GM23248 (cell line): Measurements from ENCODE around the gene PRTN3. TPM values are rescaled to one million over a fixed set of nuclear protein-coding genes. Genes with fewer than 3 reads are reported as not detected.
A peak's percentile ranks its signal among the peaks of the same experiment; 100 is the strongest.

Source experiments
- DNase-seq: peaks from one replicate; pipeline ENCODE4 v3.0.0-alpha.2; 2015
- H2AFZ ChIP-seq: fragments of 200-600 bp; sonication (generic); 2 replicates; pipeline ENCODE4 v1.6.1; 2016; ENCODE audit warnings: antibody characterized with exemption
- H3F3A ChIP-seq: fragments of 200-600 bp; sonication (generic); 2 replicates; pipeline ENCODE4 v1.6.1; 2016; ENCODE audit warnings: mild to moderate bottlenecking, antibody characterized with exemption, mixed run types; ENCODE audit not compliant: insufficient read depth
- H3K27ac ChIP-seq: fragments of 200-600 bp; sonication (generic); 2 replicates; pipeline ENCODE4 v1.5.1; 2016; ENCODE audit warnings: mild to moderate bottlenecking
- H3K27me3 ChIP-seq: fragments of 200-600 bp; sonication (generic); replicated peaks from 2 replicates; pipeline ENCODE4 v1.6.1; 2016; ENCODE audit warnings: mild to moderate bottlenecking; ENCODE audit not compliant: insufficient read depth
- H3K36me3 ChIP-seq: fragments of 200-600 bp; sonication (generic); 2 replicates; pipeline ENCODE4 v1.6.1; 2016; ENCODE audit warnings: low read depth, mild to moderate bottlenecking
- H3K4me1 ChIP-seq: fragments of 200-600 bp; sonication (generic); 2 replicates; pipeline ENCODE4 v1.6.1; 2016; ENCODE audit warnings: mild to moderate bottlenecking; ENCODE audit not compliant: insufficient read depth
- H3K4me2 ChIP-seq: fragments of 200-600 bp; sonication (generic); one replicate; pipeline ENCODE4 v1.6.1; 2016; ENCODE audit warnings: mild to moderate bottlenecking; ENCODE audit not compliant: unreplicated experiment
- H3K4me3 ChIP-seq: fragments of 200-600 bp; sonication (generic); 2 replicates; pipeline ENCODE4 v1.5.1; 2016; ENCODE audit warnings: mild to moderate bottlenecking
- H3K79me2 ChIP-seq: fragments of 200-600 bp; sonication (generic); 2 replicates; pipeline ENCODE4 v1.6.1; 2016; ENCODE audit warnings: mild to moderate bottlenecking; ENCODE audit not compliant: insufficient read depth
- H3K9ac ChIP-seq: fragments of 200-600 bp; sonication (generic); 2 replicates; pipeline ENCODE4 v1.6.1; 2016; ENCODE audit warnings: mild to moderate bottlenecking
- H3K9me2 ChIP-seq: fragments of 200-600 bp; sonication (generic); 2 replicates; pipeline ENCODE4 v1.6.1; 2016; ENCODE audit warnings: mixed run types, mild to moderate bottlenecking, moderate library complexity; ENCODE audit not compliant: insufficient read depth
- H3K9me3 ChIP-seq: fragments of 200-600 bp; sonication (generic); one replicate; pipeline ENCODE4 v1.6.1; 2017; ENCODE audit warnings: low read depth
- H4K20me1 ChIP-seq: fragments of 200-600 bp; sonication (generic); 2 replicates; pipeline ENCODE4 v1.6.0; 2016; ENCODE audit not compliant: insufficient read depth
- EZH2 ChIP-seq: fragments of 200-600 bp; sonication (generic); IDR thresholded peaks from 2 replicates; pipeline ENCODE4 v1.6.1; 2018; ENCODE audit warnings: antibody characterized with exemption, mild to moderate bottlenecking; ENCODE audit not compliant: insufficient read depth, poor library complexity, severe bottlenecking
- EZH2phosphoT487 ChIP-seq: fragments of 200-600 bp; sonication (generic); IDR thresholded peaks from 2 replicates; pipeline ENCODE4 v1.6.1; 2018; ENCODE audit warnings: antibody characterized with exemption, moderate library complexity, mild to moderate bottlenecking, low read depth; ENCODE audit not compliant: insufficient read depth
- WGBS, 2 experiments: methylation state at CpG; one replicate each; pipeline ENCODE4 v1.1.6; 2015 to 2017; ENCODE audit warnings: low lambda C conversion rate in 2 of 2, low coverage in 1 of 2; ENCODE audit errors: missing lambda C conversion rate in 2 of 2; 5-methylcytosine and 5-hydroxymethylcytosine counted together
- in situ Hi-C: fragments of 300-500 bp; cut with MboI; formaldehyde crosslinking; loops from 2 replicates; pipeline ENCODE4 v1.15.0; 2020
- polyA plus RNA-seq: library from polyadenylated mRNA; unstranded; fragments of >200 nt; fragmentation: Nextera tagmentation; extraction: Ambion mirVana; gene quantifications from 2 replicates; pipeline ENCODE4 v1.2.1, GENCODE V29; 2016
- total RNA-seq: library from RNA; depleted of rRNA; stranded (reverse); fragments of >200 nt; shearing (Covaris generic); gene quantifications from 2 replicates; pipeline ENCODE4 v1.2.3, GENCODE V29; 2014

The PRTN3 gene
- total and polyA plus RNA-seq, 2 experiments from 2014 or later = not detected

GRCh38 chr19:892243-892893, 51.6 kb downstream of the PRTN3 start:
- H3K9me3 ChIP-seq = no peaks in the 10 kb centered on the region
- TF ChIP-seq EZH2 = no peak
- no peak for TF ChIP-seq EZH2phosphoT487
- 2 to 5% methylated on average over 10 to 25 of the region's 27 CpGs for WGBS, 2 experiments
- H3K4me3 ChIP-seq = peak overlapping the region; percentile 94
- peaks cover 11% of the 10 kb centered on the region for H3F3A ChIP-seq
- H3K4me1 ChIP-seq = no peaks in the 10 kb centered on the region
- no peaks in the 10 kb centered on the region for H4K20me1 ChIP-seq
- H3K27ac ChIP-seq = no peak overlapping the region
- DNase-seq = peak; percentile 50
- H3K4me2 ChIP-seq = peak overlapping the region; percentile 88
- H3K36me3 ChIP-seq = no peaks in the 10 kb centered on the region
- H3K79me2 ChIP-seq = peaks cover 17% of the 10 kb centered on the region
- peak overlapping the region; percentile 90 for H3K9ac ChIP-seq
- H2AFZ ChIP-seq = peak overlapping the region; percentile 47
- in situ Hi-C loops = no loop called here
- H3K27me3 ChIP-seq = no peaks in the 10 kb centered on the region
- no peaks in the 10 kb centered on the region for H3K9me2 ChIP-seq

GRCh38 chr19:892894-893689, 52.3 kb downstream of the PRTN3 start, which contains the start of the genes MED16 and RNU6-9:
Gene MED16, minus strand, starts transcription at chr19:893187. Its CDS starts 2,056 bp downstream, at chr19:891131.
Gene RNU6-9, plus strand, starts transcription at chr19:893484.
- in situ Hi-C loops = no loop called here
- 1% methylated on average over 25 to 54 of the region's 69 CpGs for WGBS, 2 experiments
- no peaks in the 10 kb centered on the region for H3K27me3 ChIP-seq
- no peaks in the 10 kb centered on the region for H3K36me3 ChIP-seq
- peak; percentile 99 for DNase-seq
- peaks cover 17% of the 10 kb centered on the region for H3K79me2 ChIP-seq
- H3K9me3 ChIP-seq = no peaks in the 10 kb centered on the region
- peak within 1 kb of the TSS; percentile 90 for H3K27ac ChIP-seq
- peak within 1 kb of the TSS; percentile 94 for H3K4me3 ChIP-seq
- no peaks in the 10 kb centered on the region for H3K4me1 ChIP-seq
- peak within 1 kb of the TSS; percentile 90 for H3K9ac ChIP-seq
- H4K20me1 ChIP-seq = no peaks in the 10 kb centered on the region
- peak within 1 kb of the TSS; percentile 88 for H3K4me2 ChIP-seq
- no peaks in the 10 kb centered on the region for H3K9me2 ChIP-seq
- TF ChIP-seq EZH2 (no peak), EZH2phosphoT487 (no peak)
- H2AFZ ChIP-seq = peak within 1 kb of the TSS; percentile 79
- H3F3A ChIP-seq = peaks cover 11% of the 10 kb centered on the region

GRCh38 chr19:896434-896833, 55.6 kb downstream of the PRTN3 start:
- H3K4me1 ChIP-seq = no peaks in the 10 kb centered on the region
- H3K79me2 ChIP-seq = peaks cover 8% of the 10 kb centered on the region
- no peaks in the 10 kb centered on the region for H3K9me3 ChIP-seq
- no peaks in the 10 kb centered on the region for H4K20me1 ChIP-seq
- DNase-seq = no peak
- H3K36me3 ChIP-seq = no peaks in the 10 kb centered on the region
- WGBS, 2 experiments = 99 to 100% methylated on average over 9 to 10 of the region's 10 CpGs
- in situ Hi-C loops = no loop called here
- no peak overlapping the region for H3K9ac ChIP-seq
- no peaks in the 10 kb centered on the region for H3K9me2 ChIP-seq
- no peak overlapping the region for H3K4me2 ChIP-seq
- H3K4me3 ChIP-seq = no peak overlapping the region
- H3K27me3 ChIP-seq = no peaks in the 10 kb centered on the region
- TF ChIP-seq EZH2phosphoT487 = no peak
- TF ChIP-seq EZH2 = no peak
- no peak overlapping the region for H2AFZ ChIP-seq
- peaks cover 11% of the 10 kb centered on the region for H3F3A ChIP-seq
- H3K27ac ChIP-seq = no peak overlapping the region

GRCh38 chr19:896999-897398, 56.2 kb downstream of the PRTN3 start:
- no peak overlapping the region for H3K4me2 ChIP-seq
- H3K27me3 ChIP-seq = no peaks in the 10 kb centered on the region
- H3K9me2 ChIP-seq = no peaks in the 10 kb centered on the region
- TF ChIP-seq EZH2 = no peak
- TF ChIP-seq EZH2phosphoT487 = no peak
- H3F3A ChIP-seq = peaks cover 11% of the 10 kb centered on the region
- in situ Hi-C loops = no loop called here
- H3K9me3 ChIP-seq = no peaks in the 10 kb centered on the region
- H4K20me1 ChIP-seq = no peaks in the 10 kb centered on the region
- no peak overlapping the region for H3K27ac ChIP-seq
- no peak overlapping the region for H3K9ac ChIP-seq
- WGBS, 2 experiments = 90 to 92% methylated on average over 11 of the region's 11 CpGs
- no peak for DNase-seq
- no peaks in the 10 kb centered on the region for H3K36me3 ChIP-seq
- H2AFZ ChIP-seq = no peak overlapping the region
- peaks cover 10% of the 10 kb centered on the region for H3K79me2 ChIP-seq
- no peaks in the 10 kb centered on the region for H3K4me1 ChIP-seq
- no peak overlapping the region for H3K4me3 ChIP-seq
